K562 (cell line): ENCODE data around the gene ARHGAP28. TPM values are rescaled to one million over a fixed set of nuclear protein-coding genes. Genes with fewer than 3 reads are reported as not detected.

ENCODE experiments used
- ATAC-seq: fragments of 200-7000 bp; cut with Tn5 transposase; 3 replicates; pipeline ENCODE4 v1.9.1; 2020; ENCODE audit warnings: moderate library complexity
- BruUV-seq: library from RNA; stranded (reverse); fragments of 400-500 nt; replicated peaks from 2 replicates; lab custom pipeline; 2021; lab: Mats Ljungman, UMichigan
- CTCF ChIA-PET: fragments of 300-600 bp; formaldehyde crosslinking; extraction: SDS; loops from one replicate; lab custom pipeline; 2021; ENCODE audit warnings: low intra/inter-chr PET ratio; lab: Yijun Ruan, JAX
- POLR2A ChIA-PET: fragments of 300-600, 350-650 bp; sonication (Branson Sonifier 250); formaldehyde crosslinking; extraction: SDS; loops from one replicate; lab custom pipeline; 2021; ENCODE audit warnings: antibody characterized with exemption, inconsistent platforms; lab: Yijun Ruan, JAX
- DNase-seq, 4 experiments: peaks; one replicate each; pipeline versions ENCODE4 v3.0.0 to v3.0.0-alpha.2; 2011 to 2018; ENCODE audit warnings: low spot score in 3 of 4, mixed read lengths in 3 of 4; ENCODE audit errors: extremely low read depth in 1 of 4
- FAIRE-seq: peaks from 2 replicates; lab custom pipeline; 2011; peaks lifted over from hg19 to GRCh38; lab: Jason Lieb, UNC
- H2AFZ ChIP-seq: 2 replicates; pipeline ENCODE4 v1.6.0; 2011; ENCODE audit warnings: low read depth, low read length, control low read depth, inconsistent platforms
- H3K27ac ChIP-seq: fragments of 200-600 bp; 3 replicates; pipeline ENCODE4 v1.8.0; 2011; ENCODE audit warnings: low read depth, mild to moderate bottlenecking, control low read depth, inconsistent platforms, low read length, moderate library complexity, mixed read lengths; ENCODE audit errors: extremely low read depth
- H3K27me3 ChIP-seq, 2 experiments: fragments of 300-600 bp in 1 of 2; 2 replicates in 1 of 2; 3 replicates in 1 of 2; pipeline versions ENCODE4 v1.6.0 to v1.8.0; 2011; ENCODE audit warnings: inconsistent platforms in 2 of 2, low read length in 2 of 2, mild to moderate bottlenecking in 1 of 2, mixed read lengths in 1 of 2, moderate library complexity in 1 of 2; ENCODE audit not compliant: control insufficient read depth in 2 of 2, insufficient read depth in 2 of 2
- H3K36me3 ChIP-seq: fragments of 300-600 bp; 3 replicates; pipeline ENCODE4 v1.8.0; 2011; ENCODE audit warnings: mild to moderate bottlenecking, low read length, inconsistent platforms; ENCODE audit not compliant: control insufficient read depth, insufficient read depth
- H3K4me1 ChIP-seq, 2 experiments: fragments of 200-600 bp in 1 of 2; replicated peaks in 1 of 2; 2 replicates in 1 of 2; 3 replicates in 1 of 2; pipeline versions ENCODE4 v1.5.1 to v1.8.0; 2011; ENCODE audit warnings: inconsistent platforms in 2 of 2, low read length in 2 of 2, mild to moderate bottlenecking in 1 of 2, mixed read lengths in 1 of 2, moderate library complexity in 1 of 2; ENCODE audit not compliant: control insufficient read depth in 2 of 2, insufficient read depth in 2 of 2
- H3K4me2 ChIP-seq: 2 replicates; pipeline ENCODE4 v1.6.1; 2011; ENCODE audit warnings: low read length, control low read depth, inconsistent platforms, mixed read lengths; ENCODE audit not compliant: insufficient read depth
- H3K4me3 ChIP-seq: fragments of 200-600 bp; sonication (generic), shearing (Covaris generic); 2 replicates; pipeline ENCODE4 v1.5.1; 2016; ENCODE audit warnings: control low read depth, inconsistent platforms
- H3K79me2 ChIP-seq: fragments of 200-600 bp; 3 replicates; pipeline ENCODE4 v1.8.0; 2011; ENCODE audit warnings: low read length, inconsistent platforms; ENCODE audit not compliant: control insufficient read depth, insufficient read depth
- H3K9ac ChIP-seq, 2 experiments: 2 replicates each; pipeline versions ENCODE4 v1.6.0 to v1.6.1; 2011; ENCODE audit warnings: low read depth in 2 of 2, low read length in 2 of 2, control low read depth in 1 of 2, inconsistent platforms in 1 of 2, mild to moderate bottlenecking in 1 of 2, mixed read lengths in 1 of 2; ENCODE audit not compliant: insufficient read depth in 1 of 2
- H3K9me1 ChIP-seq: one replicate; pipeline ENCODE4 v1.6.0; 2011; ENCODE audit warnings: inconsistent platforms, mild to moderate bottlenecking, low read length, moderate library complexity; ENCODE audit not compliant: control insufficient read depth, insufficient read depth
- H3K9me3 ChIP-seq: replicated peaks from 2 replicates; pipeline ENCODE4 v1.5.1; 2011; ENCODE audit warnings: low read depth, low read length, inconsistent platforms; ENCODE audit not compliant: control insufficient read depth, insufficient read depth
- H4K20me1 ChIP-seq: replicated peaks from 2 replicates; pipeline ENCODE4 v1.6.1; 2011; ENCODE audit warnings: low read length, inconsistent platforms, mixed read lengths; ENCODE audit not compliant: control insufficient read depth, insufficient read depth
- POLR2G ChIP-seq: fragments of 200-400 bp; formaldehyde crosslinking; IDR thresholded peaks from 2 replicates; pipeline ENCODE4 v1.6.1; 2017; ENCODE audit warnings: low read depth, mild to moderate bottlenecking, antibody characterized with exemption, low read length, moderate library complexity
- ZFP1 ChIP-seq: fragments of 450-650 bp; formaldehyde crosslinking; IDR thresholded peaks from 2 replicates; pipeline ENCODE4 v1.4.0; 2020; ENCODE audit warnings: mild to moderate bottlenecking, mixed read lengths
- ZNF699 ChIP-seq: fragments of 250-450 bp; sonication (Bioruptor Pico); IDR thresholded peaks from 2 replicates; pipeline ENCODE4 v1.8.0; 2021; ENCODE audit warnings: mild to moderate bottlenecking, moderate library complexity; ENCODE audit not compliant: insufficient replicate concordance
- whole genome bisulfite sequencing: fragments of 100-300 bp; shearing (Covaris generic); methylation state at CpG from one replicate; pipeline ENCODE4 v1.1.6; 2016; ENCODE audit warnings: low coverage, mixed read lengths; ENCODE audit not compliant: insufficient coverage; ENCODE audit errors: missing lambda C conversion rate; 5-methylcytosine and 5-hydroxymethylcytosine counted together
- in situ Hi-C: fragments of 300-500 bp; cut with MboI; formaldehyde crosslinking; loops from 4 replicates; pipeline ENCODE4 v1.15.0; 2018; ENCODE audit warnings: inconsistent platforms, mixed read lengths
- intact Hi-C: fragments of 100-400 bp; cut with micrococcal nuclease; formaldehyde crosslinking; loops from 2 replicates; pipeline ENCODE4 v1.14.2; 2022
- polyA plus RNA-seq, 8 experiments: library from polyadenylated mRNA; depleted of rRNA in 4 of 8; stranded (reverse) in 5 of 8; unstranded in 3 of 8; fragments of >200 nt; fragmentation: Nextera tagmentation in 2 of 8; fragmentation: Illumina TruSeq in 1 of 8; extraction: Ambion mirVana in 2 of 8; extraction: Trizol in 1 of 8; gene quantifications; 2 replicates each; pipeline versions ENCODE4 v1.2.1 to v1.2.3, GENCODE V29; 2011 to 2014; ENCODE audit warnings: inconsistent platforms in 1 of 8, missing spikeins in 1 of 8
- total RNA-seq, 7 experiments: library from RNA; depleted of rRNA in 6 of 7; stranded (reverse); fragments of >200 nt in 6 of 7; fragmentation: Illumina TruSeq in 2 of 7; extraction: Trizol in 2 of 7; gene quantifications; 2 replicates each; pipeline versions ENCODE4 v1.2.1 to v1.2.3, GENCODE V29; 2011 to 2021; ENCODE audit warnings: low replicate concordance in 1 of 7
- TF ChIP-seq, protein P1 (sequence below): fragments of 450-650 bp; IDR thresholded peaks from 2 replicates; pipeline ENCODE4 v1.6.1; 2017; ENCODE audit warnings: mild to moderate bottlenecking, moderate library complexity
- TF ChIP-seq, protein P2 (sequence below): fragments of 250-450 bp; sonication (Bioruptor Pico); IDR thresholded peaks from 2 replicates; pipeline ENCODE4 v1.8.0; 2021; ENCODE audit warnings: mild to moderate bottlenecking, moderate library complexity

Gene ARHGAP28
- total and polyA plus RNA-seq, 9 of the 15 experiments (the other 6 are each of a cell fraction or from before 2014, with no cell fraction given) = 0.93 to 5.9 (median 5.0) TPM

DNA sequence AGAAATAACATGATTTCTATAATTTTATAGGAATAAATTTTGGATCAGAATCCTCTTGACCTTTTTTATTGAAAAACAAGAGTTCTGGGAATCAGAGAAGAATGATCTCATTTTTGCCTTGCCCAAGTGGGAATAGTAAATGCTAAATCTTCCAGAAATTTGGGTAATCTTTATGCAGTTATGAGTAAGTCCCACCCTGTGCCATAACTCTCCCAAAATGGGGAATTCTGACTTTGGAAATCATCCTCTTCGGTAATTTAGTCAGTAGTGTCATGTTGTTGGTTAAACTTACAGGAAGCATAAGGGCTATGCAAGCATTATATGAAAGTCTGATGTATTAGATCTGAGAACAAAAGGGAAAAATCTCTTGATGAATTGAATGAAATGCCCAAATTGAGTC, 20.6 kb upstream of the ARHGAP28 start:
- DNase-seq (no peak), FAIRE-seq (no peak), ATAC-seq (no peak)
- H2AFZ ChIP-seq = no peak overlapping the region
- no peak overlapping the region for H3K4me3 ChIP-seq
- whole genome bisulfite sequencing = 21% methylated on average over 1 of the region's 1 CpG
- TF ChIP-seq, protein P1, sequence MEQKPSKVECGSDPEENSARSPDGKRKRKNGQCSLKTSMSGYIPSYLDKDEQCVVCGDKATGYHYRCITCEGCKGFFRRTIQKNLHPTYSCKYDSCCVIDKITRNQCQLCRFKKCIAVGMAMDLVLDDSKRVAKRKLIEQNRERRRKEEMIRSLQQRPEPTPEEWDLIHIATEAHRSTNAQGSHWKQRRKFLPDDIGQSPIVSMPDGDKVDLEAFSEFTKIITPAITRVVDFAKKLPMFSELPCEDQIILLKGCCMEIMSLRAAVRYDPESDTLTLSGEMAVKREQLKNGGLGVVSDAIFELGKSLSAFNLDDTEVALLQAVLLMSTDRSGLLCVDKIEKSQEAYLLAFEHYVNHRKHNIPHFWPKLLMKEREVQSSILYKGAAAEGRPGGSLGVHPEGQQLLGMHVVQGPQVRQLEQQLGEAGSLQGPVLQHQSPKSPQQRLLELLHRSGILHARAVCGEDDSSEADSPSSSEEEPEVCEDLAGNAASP = no peak
- no peak for TF ChIP-seq ZNF699
- no peak for TF ChIP-seq ZFP1 (CRISPR knock-in tag)
- TF ChIP-seq POLR2G = no peak
- TF ChIP-seq, protein P2, sequence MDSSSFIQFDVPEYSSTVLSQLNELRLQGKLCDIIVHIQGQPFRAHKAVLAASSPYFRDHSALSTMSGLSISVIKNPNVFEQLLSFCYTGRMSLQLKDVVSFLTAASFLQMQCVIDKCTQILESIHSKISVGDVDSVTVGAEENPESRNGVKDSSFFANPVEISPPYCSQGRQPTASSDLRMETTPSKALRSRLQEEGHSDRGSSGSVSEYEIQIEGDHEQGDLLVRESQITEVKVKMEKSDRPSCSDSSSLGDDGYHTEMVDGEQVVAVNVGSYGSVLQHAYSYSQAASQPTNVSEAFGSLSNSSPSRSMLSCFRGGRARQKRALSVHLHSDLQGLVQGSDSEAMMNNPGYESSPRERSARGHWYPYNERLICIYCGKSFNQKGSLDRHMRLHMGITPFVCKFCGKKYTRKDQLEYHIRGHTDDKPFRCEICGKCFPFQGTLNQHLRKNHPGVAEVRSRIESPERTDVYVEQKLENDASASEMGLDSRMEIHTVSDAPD (CRISPR knock-in tag) = no peak
- H3K79me2 ChIP-seq = no peaks in the 10 kb centered on the region
- in situ Hi-C loops = no loop called here
- H3K9me1 ChIP-seq = no peaks in the 10 kb centered on the region
- no peak overlapping the region for H3K27ac ChIP-seq
- intact Hi-C loops = no loop called here
- no peaks in the 10 kb centered on the region for H3K27me3 ChIP-seq
- no TSS peak for BruUV-seq
- POLR2A ChIA-PET = interaction anchor here (0.8 kb wide), 1 partner anchor 226 kb away, joined by 3 read pairs; no protein-coding TSS in a partner anchor
- H3K4me1 ChIP-seq = no peaks in the 10 kb centered on the region
- no peaks in the 10 kb centered on the region for H3K9me3 ChIP-seq
- H3K4me2 ChIP-seq = no peak overlapping the region
- CTCF ChIA-PET = no interaction called here
- no peak overlapping the region for H3K9ac ChIP-seq
- no peaks in the 10 kb centered on the region for H3K36me3 ChIP-seq
- no peaks in the 10 kb centered on the region for H4K20me1 ChIP-seq
